ENCODE measurements around the gene LCNL1. TPM values are rescaled to one million over a fixed set of nuclear protein-coding genes. Genes with fewer than 3 reads are reported as not detected.
A peak's percentile ranks its signal among the peaks of the same experiment; 100 is the strongest.

Gene LCNL1
- total RNA-seq, 4 donors from 2014 or later: 0.28 to 0.83 TPM; not detected in 2

GRCh38 chr9:136985853-136986252, 3.1 kb downstream of the LCNL1 start:
- H3K4me3 ChIP-seq: no peak overlapping the region
- no peaks in the 10 kb centered on the region for H3K36me3 ChIP-seq
- H3K9me3 ChIP-seq: no peaks in the 10 kb centered on the region
- H3K27ac ChIP-seq: no peak overlapping the region
- DNase-seq: no peak
- TF ChIP-seq POLR2A (IDR thresholded peaks at IDR 0.05) (no peak), CTCF (IDR thresholded peaks at IDR 0.05) (no peak)
- peaks cover 0 to 11% (median 0%) of the 10 kb centered on the region in 4 donors for H3K4me1 ChIP-seq
- peaks cover 0 to 18% of the 10 kb centered on the region in 2 donors for H3K27me3 ChIP-seq

- peaks cover 0 to 18% of the 10 kb centered on the region in 2 donors for H3K27me3 ChIP-seq
- H3K4me1 ChIP-seq: peaks cover 0 to 23% (median 7%) of the 10 kb centered on the region in 4 donors
- no peak for TF ChIP-seq POLR2A (IDR thresholded peaks at IDR 0.05)
- no peak for TF ChIP-seq CTCF (IDR thresholded peaks at IDR 0.05)
- no peaks in the 10 kb centered on the region for H3K9me3 ChIP-seq
- no peak for DNase-seq
- H3K4me3 ChIP-seq: no peak overlapping the region
- no peak overlapping the region for H3K27ac ChIP-seq
- H3K36me3 ChIP-seq: peaks cover 0 to 2% (median 0%) of the 10 kb centered on the region in 3 donors
These were observed 6.1 kb downstream of the LCNL1 start for GRCh38 chr9:136988872-136989271.

GRCh38 chr9:136990242-136990911, 7.6 kb downstream of the LCNL1 start:
- Histone ChIP-seq H3K27me3 (peaks cover 0 to 7% of the 10 kb centered on the region in 2 donors), H3K4me1 (peaks cover 0 to 30% (median 7%) of the 10 kb centered on the region in 4 donors), H3K9me3 (no peaks in the 10 kb centered on the region), H3K4me3 (no peak overlapping the region), H3K27ac (no peak overlapping the region), H3K36me3 (peaks cover 0 to 7% (median 0%) of the 10 kb centered on the region in 3 donors)
- DNase-seq: no peak
- TF ChIP-seq CTCF (IDR thresholded peaks at IDR 0.05): no peak
- TF ChIP-seq POLR2A (IDR thresholded peaks at IDR 0.05): no peak

- TF ChIP-seq CTCF (IDR thresholded peaks at IDR 0.05) (peak in 1 of 6 experiments; percentile 8), POLR2A (IDR thresholded peaks at IDR 0.05) (peak; percentile 13 to 24)
- peak; percentile 91 to 97 (median 96) for DNase-seq
- H3K4me1 ChIP-seq: peaks cover 3 to 45% (median 22%) of the 10 kb centered on the region in 4 donors
- H3K9me3 ChIP-seq: no peaks in the 10 kb centered on the region
- peak within 1 kb of the TSS; percentile 82 to 99 (median 91) for H3K27ac ChIP-seq
- peak within 1 kb of the TSS; percentile 67 to 88 (median 80) for H3K4me3 ChIP-seq
- no peaks in the 10 kb centered on the region for H3K27me3 ChIP-seq
- H3K36me3 ChIP-seq: peaks cover 0 to 7% (median 0%) of the 10 kb centered on the region in 3 donors
These were observed 9.4 kb downstream of the LCNL1 start, which contains the start of gene PAXX for GRCh38 chr9:136991993-136992818. TSS of gene PAXX (plus strand) at chr9:136992422. CDS start at chr9:136992444, 22 bp downstream.

- TF ChIP-seq CTCF (IDR thresholded peaks at IDR 0.05): no peak
- no peak for TF ChIP-seq POLR2A (IDR thresholded peaks at IDR 0.05)
- peak overlapping the region; percentile 82 to 99 (median 91) for H3K27ac ChIP-seq
- H3K27me3 ChIP-seq: no peaks in the 10 kb centered on the region
- no peaks in the 10 kb centered on the region for H3K9me3 ChIP-seq
- H3K36me3 ChIP-seq: peaks cover 0 to 7% (median 0%) of the 10 kb centered on the region in 3 donors
- DNase-seq: no peak
- peak overlapping the region; percentile 67 to 88 (median 80) for H3K4me3 ChIP-seq
- H3K4me1 ChIP-seq: peaks cover 3 to 50% (median 28%) of the 10 kb centered on the region in 4 donors
These were observed 10.1 kb downstream of the LCNL1 start for GRCh38 chr9:136992819-136993369.

Measured in Peyer's patch (tissue), 4 donors.